Subcutaneous adipose tissue (tissue), 4 donors: Measurements from ENCODE around the gene IL18R1. TPM values are rescaled to one million over a fixed set of nuclear protein-coding genes. Genes with fewer than 3 reads are reported as not detected.

Experiments
- CTCF ChIP-seq: fragments of 450-650 bp; IDR thresholded peaks from one replicate; pipeline ENCODE4 v1.5.1; 2016; ENCODE audit warnings: low read depth, mild to moderate bottlenecking, control low read depth, antibody characterized with exemption, moderate library complexity
- total RNA-seq, 4 donors: library from RNA; depleted of rRNA; stranded (reverse); fragments of >200 nt; gene quantifications; one replicate each; pipeline ENCODE4 v1.1.0, GENCODE V29; 2016

Gene IL18R1
- total RNA-seq, 4 donors from 2014 or later: 12.6 to 24.9 (median 21.2) TPM

GRCh38 chr2:102383722-102384121 is 28.1 kb downstream of the IL18R1 start:
- no peak for TF ChIP-seq CTCF

GRCh38 chr2:102385522-102385921 is 29.9 kb downstream of the IL18R1 start:
- TF ChIP-seq CTCF: no peak

- TF ChIP-seq CTCF: no peak
Measured at GRCh38 chr2:102386004-102386403, 30.4 kb downstream of the IL18R1 start.

GRCh38 chr2:102386867-102387541 is 31.4 kb downstream of the IL18R1 start:
- no peak for TF ChIP-seq CTCF

- TF ChIP-seq CTCF: no peak
Measured at GRCh38 chr2:102387763-102388546, 32.4 kb downstream of the IL18R1 start.

- TF ChIP-seq CTCF: no peak
Measured at GRCh38 chr2:102391565-102391964, 36.0 kb downstream of the IL18R1 start.

- TF ChIP-seq CTCF: no peak
Measured at GRCh38 chr2:102392096-102392495, 36.5 kb downstream of the IL18R1 start.
